Fibroblast of skin of back (primary cell): ENCODE results near the gene ITGB1.
A peak's percentile ranks its signal among the peaks of the same experiment; 100 is the strongest.
"Not testable (repeated sequence)": the region's sequence is repeated elsewhere in the genome, so short reads cannot be mapped to it uniquely, and the experiment has no call there.

ENCODE experiments used
- DNase-seq: peaks from one replicate; pipeline ENCODE4 v3.0.0-alpha.2; 2013

ITGB1 gene

GRCh38 chr10:32980558-32981468, 22.8 kb upstream of the ITGB1 start:
- DNase-seq: peak; percentile 99

DNA sequence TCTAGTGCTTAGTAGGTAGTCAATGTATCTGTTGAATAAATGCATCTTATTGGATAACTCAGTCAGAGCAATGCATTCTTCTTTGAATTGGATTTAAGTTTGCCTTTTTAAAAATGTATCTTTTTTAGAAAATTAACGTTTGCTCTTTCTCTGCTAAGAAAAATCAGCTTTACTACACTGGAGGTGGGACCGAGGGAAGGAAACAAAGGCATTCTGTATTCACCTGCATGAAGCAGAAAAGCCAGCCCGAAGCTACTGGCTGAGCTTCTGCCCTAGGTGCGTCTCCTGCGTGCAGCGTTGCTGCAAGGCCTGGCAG, 22.2 kb upstream of the ITGB1 start:
- no peak for DNase-seq

DNA sequence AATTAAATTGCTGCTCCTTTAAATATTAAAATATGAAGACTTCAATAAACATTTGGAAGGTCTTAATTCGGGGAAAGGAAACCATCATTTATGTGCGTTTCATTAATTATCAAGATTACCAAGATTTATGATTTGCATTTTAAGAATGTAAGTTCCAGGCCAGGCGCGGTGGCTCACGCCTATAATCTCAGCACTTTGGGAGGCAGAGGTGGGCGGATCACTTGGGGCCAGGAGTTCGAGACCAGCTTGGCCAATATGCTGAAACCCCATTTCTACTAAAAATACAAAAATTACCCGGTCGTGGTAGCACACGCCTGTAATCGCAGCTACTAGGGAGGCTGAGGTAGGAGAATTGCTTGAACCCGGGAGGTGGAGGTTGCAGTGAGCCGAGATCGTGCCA, 21.7 kb upstream of the ITGB1 start:
- DNase-seq: not testable (repeated sequence)

DNA sequence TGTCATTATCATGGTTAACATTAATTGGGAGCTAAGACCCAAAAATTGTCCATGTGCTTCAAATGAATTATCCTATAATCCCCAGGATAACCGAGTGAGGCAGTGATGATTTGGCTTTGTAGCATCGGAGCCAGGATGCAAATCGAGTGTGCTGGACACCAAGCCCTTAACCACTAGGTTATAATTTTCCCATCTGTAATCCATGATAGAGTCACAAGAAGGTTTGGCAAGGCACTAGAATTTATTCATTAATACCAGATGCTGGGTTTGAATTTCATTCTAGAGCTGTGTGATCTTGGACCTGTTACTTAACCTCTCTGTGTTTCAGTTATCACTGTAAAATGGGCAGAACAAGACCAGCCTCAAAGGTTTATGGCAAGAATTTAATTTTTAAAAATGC, 21.0 kb upstream of the ITGB1 start:
- DNase-seq: no peak

DNA sequence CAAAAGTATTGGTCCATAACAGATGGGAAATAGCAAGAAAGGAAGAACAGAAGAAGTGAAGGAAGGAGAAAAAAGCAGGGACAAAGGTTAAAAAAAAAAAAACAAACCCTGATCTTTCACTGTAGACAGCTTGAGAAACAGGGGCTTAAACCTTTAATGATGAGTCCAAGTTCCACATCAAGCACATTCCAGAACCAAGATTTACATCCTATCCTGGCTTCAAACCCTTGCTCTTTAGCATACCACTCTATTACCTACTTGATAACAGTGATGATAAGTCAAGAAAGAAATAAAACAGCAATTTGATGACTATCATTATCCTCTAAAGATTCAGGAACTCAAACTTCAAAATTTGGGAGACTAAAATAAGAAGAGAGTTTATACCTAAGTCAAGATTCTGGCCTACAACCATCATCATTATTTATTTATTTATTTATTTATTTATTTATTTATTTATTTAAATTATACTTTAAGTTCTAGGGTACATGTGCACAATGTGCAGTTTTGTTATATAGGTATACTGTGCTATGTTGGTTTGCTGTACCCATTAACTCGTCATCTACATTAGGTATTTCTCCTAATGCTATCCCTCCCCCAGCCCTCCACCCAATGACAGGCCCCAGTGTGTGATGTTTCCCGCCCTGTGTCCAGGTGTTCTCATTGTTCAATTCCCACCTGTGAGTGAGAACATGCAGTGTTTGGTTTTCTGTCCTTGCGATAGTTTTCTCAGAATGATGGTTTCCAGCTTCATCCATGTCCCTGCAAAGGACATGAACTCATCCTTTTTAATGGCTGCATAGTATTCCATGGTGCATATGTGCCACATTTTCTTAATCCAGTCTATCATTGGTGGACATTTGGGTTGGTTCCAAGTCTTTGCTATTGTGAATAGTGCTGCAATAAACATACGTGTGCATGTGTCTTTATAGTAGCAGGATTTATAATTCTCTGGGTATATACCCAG, 20.1 kb upstream of the ITGB1 start:
- DNase-seq: not testable (repeated sequence)

DNA sequence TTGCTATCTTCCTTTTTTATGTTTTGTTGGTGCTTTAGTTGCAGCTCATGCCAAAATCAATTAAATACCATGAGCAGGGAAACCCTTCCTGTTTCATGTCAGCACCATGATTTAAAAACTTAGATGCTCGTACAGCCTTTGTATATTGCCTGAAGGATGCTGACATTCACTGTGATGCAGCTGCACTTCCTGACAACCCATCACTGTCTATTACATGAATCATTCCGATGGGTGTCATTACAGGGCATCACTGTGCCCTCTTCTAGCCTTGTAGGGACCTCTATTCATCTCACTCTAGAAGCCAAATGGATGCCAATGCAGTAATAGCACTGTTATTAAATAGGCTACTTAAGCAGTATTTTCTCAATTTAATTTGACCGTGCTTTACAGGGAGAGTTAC, 18.3 kb upstream of the ITGB1 start:
- DNase-seq: no peak

- DNase-seq: no peak
These were observed 14.9 kb upstream of the ITGB1 start for GRCh38 chr10:32972929-32973328.

- DNase-seq: no peak
These were observed 14.4 kb upstream of the ITGB1 start for GRCh38 chr10:32972460-32972859.

- DNase-seq: no peak
These were observed 13.6 kb upstream of the ITGB1 start for GRCh38 chr10:32971536-32972091.

GRCh38 chr10:32970910-32971309, 12.9 kb upstream of the ITGB1 start:
- no peak for DNase-seq

- DNase-seq: no peak
These were observed 6.2 kb upstream of the ITGB1 start for GRCh38 chr10:32964270-32964669.

DNA sequence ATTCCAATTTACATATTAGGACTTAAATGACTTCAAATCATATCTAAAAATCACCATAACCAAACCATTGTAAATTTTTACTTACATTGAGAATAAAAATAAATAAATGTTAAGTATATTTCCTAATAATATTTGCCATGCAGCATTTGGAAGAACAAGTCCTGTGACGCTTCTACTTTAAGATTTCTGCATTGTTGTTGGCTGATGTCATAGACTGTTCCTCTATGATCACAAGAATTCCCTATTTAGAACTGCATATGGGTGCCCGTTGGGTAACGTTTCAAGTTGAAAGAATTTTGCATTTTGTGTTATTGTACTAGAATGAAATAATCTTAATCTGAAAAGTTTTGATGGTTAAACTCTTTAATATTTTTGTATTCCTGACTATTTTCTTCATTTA, 5.1 kb upstream of the ITGB1 start:
- peak; percentile 83 for DNase-seq

GRCh38 chr10:32962521-32962920, 4.5 kb upstream of the ITGB1 start:
- DNase-seq: peak; percentile 54

- DNase-seq: peak; percentile 94
These were observed 3.9 kb upstream of the ITGB1 start for GRCh38 chr10:32961895-32962369.

- no peak for DNase-seq
These were observed 3.4 kb upstream of the ITGB1 start for GRCh38 chr10:32961343-32961894.

GRCh38 chr10:32960022-32960421, 2.0 kb upstream of the ITGB1 start:
- DNase-seq: no peak

DNA sequence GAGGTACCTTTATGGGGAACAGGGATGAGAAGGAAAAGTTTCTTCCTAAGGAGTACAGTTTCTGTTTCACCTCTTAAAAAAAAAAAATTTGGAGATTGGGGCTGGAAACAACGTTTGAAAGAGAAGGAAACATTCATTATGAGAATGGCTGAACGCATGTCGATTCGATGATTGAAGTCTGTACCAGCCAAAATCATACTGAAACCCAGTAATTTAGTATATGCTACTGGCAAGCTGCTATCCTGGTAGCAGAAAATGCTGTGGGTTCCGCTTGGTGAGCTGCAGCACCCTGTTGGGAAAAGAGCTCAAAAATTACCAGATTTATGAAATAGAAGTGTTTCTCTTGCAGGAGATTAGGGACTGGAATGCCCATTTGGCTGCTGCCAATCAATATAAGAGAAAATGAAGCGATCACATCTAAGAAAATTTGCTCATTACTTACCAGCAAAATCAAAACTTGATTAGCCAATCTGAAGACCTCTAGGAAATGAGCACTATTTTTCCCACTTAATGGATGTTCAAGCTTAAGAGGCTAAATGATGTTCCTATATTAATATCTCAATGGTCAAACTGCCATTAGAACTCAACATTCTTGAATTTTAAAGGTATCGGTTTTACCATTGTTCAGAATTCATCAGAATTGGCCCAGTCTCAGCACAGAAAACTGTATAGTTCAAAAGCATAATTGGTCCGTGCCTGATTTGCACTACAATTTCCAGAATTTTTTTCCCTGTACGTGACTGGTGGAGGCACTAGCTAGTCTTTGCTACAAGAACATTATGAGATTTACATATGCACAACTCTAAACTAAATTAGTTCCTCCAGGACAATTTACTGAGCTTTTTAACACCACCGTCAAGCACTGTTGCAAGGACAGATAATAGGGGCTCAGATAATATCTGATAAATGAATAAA, 1.2 kb upstream of the ITGB1 start:
- DNase-seq: no peak

DNA sequence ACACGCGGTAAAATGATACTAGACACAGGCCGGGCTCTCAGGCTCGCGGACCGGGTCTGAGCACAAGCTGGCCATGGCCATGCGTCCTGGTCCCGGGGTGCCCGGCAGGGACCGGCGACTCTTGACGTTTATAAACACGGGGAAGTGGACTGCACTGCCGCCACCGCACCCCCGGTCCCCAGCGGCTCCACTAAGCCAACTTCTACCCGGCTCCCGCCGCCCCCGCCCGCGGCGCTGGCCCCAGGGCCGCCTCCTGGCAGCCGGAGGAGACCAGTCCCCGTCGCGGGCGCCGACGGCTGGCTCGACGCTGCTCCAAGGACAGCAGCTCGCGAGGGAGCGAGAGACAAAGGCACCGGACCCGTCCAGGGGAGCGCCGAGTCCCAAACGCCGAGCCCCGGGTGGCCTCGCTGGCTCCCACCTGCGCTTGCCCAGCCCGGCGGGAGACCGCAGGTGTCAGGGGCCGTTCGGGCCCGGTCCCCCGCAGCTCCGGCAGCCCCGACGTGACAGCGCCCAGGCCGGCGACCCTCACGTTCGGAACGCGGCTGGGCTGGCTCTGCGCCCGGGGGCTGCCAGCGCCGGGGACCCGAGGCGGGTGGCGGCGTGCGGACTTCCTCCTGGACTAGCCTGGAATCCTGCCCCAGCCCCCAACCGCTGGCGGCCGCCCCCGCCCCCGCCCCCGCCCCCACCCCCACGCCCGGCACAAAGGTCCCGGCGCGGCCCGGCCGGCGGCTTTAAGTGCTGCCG, 517 bp downstream of the ITGB1 start:
- DNase-seq: peak; percentile 42

DNA sequence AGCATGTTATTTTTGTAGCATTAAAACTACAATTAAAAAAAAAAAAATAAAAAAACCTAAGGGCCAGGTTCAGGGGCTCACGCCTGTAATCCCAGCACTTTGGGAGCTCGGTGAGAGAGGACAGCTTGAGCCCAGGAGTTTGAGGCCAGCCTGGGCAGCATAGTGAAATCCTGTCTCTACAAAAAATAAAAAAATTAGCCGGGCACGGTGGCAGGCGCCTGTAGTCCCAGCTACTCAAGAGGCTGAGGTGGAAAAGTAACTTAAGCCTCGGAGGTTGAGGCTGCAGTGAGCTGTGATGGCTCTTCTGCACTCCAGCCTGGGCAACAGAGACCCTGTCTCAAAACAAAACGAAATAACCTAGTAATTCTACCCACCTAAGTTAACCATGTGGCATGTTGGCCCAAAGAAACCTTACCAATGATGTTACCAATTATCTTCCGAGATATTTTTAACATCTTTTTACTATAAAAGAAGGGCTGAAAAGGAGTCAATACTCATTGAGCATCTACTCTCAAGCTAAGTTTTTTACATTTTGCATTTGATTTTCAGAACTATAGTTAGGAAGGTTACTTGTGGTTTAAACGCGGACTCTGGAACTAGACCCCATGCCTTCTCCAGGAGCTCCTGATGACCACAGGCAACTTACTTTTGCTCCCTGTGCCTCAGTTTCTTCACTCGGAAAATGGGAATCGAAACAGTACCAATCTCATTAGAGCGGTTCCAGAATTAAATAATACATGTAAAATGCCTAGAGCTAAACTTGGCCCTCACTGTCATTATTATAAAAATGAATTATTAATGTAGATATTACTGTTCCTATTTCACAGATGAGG, 1.4 kb downstream of the ITGB1 start:
- DNase-seq: no peak

- no peak for DNase-seq
These were observed 2.2 kb downstream of the ITGB1 start for GRCh38 chr10:32955790-32956189.
